GM19035 (cell line): ENCODE data around the gene TMEM81.

Experiments used
- ATAC-seq: cut with Tn5 transposase; IDR thresholded peaks from one replicate; pipeline ENCODE4 v1.9.1; 2021; ENCODE audit not compliant: unreplicated experiment

Gene TMEM81, protein sequence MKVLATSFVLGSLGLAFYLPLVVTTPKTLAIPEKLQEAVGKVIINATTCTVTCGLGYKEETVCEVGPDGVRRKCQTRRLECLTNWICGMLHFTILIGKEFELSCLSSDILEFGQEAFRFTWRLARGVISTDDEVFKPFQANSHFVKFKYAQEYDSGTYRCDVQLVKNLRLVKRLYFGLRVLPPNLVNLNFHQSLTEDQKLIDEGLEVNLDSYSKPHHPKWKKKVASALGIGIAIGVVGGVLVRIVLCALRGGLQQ

GRCh38 chr1:205084360-205084759 is at the start of gene TMEM81:
TSS of gene TMEM81 (minus strand) at chr1:205084460. CDS start at chr1:205084320, 140 bp downstream.
- no peak for ATAC-seq

GRCh38 chr1:205133287-205133686 is 49.0 kb upstream of the TMEM81 start:
- ATAC-seq, result no peak

- no peak for ATAC-seq
Measured at GRCh38 chr1:205129447-205130029, 45.3 kb upstream of the TMEM81 start.

GRCh38 chr1:205128050-205128449 is 43.8 kb upstream of the TMEM81 start:
- no peak for ATAC-seq

DNA sequence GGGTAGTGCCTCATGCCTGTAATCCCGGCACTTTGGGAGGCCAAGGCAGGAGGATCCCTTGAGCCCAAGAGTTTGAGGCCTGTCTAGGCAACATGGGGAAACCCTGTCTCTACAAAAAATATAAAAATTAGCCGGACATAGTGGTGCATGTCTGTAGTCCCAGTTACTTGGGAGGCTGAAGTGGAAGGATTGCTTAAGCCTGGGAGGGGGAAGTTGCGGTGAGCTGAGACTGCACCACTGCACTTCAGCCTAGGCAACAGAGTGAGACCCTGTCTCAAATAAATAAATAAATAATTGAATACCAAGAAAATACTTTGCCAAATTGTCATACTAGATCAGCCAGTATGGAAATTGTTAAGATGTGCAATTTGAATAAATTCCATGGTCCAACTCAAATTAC is 43.4 kb upstream of the TMEM81 start:
- no peak for ATAC-seq

DNA sequence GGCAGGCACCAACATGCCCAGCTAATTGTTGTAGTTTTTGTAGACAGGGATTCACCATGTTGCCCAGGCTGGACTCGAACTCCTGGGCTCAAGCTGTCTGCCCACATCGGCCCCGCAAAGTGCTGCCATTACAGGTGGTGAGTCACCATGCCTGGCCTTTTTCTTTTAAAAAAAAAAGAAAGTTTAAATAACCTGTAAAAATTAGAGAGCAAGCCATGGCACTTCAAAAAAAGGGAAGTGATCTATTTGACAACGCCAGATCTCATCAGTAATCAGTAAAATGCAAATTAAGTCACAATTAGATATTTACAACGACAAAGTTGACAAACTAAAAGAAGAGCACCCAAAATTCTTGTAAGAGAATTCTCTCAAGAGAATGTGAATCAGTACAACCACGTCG is 40.5 kb upstream of the TMEM81 start:
- ATAC-seq, result no peak

DNA sequence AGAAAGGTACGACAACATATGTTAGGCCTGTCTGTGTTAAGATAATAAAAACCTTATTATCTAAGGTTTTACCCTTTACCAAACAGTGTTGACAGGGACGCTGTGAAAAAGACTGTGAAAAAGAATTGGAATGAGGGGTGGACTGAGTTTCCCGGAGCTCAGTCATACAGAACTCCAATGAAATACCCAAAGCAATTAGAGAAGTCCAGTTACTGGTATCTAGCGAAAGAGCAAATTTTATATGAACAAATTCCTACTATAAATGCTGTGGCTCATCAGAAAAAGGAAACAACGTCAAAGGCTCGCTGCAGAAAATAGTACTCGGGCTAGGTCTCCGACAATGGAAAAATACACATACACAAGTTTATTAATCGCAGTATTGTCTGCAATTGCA is 38.2 kb upstream of the TMEM81 start:
- no peak for ATAC-seq

DNA sequence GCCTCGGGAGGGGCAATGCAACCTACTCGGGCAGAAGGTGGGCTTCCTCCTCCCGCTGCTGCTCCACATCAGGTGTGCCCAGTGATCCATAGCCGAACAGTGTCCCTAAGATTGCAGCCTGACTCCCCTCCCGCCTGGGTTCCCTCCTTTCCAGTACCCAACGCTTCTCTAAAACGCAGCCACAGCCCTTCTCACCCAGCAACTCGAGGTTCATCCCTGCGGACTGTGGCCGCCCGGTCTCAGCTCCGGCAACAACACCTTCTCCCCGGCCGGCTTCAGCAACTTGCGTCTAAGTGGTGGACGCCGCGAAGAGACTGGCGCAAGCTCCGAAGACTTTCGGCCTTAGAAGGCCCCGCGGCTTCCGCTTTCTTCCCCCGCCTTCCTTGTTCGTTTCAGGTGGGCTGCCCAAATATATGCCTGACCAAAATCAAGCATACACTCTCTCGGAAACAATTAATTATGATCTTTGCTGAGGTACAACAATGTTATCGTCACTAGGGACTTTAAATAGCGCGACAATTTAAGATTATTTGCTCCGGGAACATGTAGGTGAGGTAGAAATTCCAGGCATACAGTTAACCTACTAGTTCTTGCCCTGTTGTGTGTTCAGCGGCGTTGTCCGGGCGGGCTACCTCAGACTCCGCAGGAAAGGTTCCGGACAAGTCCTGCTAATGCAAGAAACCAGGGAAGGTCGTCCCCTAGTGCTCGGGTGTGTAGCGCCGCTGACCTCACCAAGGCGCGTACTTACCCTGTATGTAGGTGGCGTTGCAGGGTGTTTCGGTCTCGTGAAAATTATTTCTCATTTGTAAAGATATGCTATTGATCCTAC is 37.6 kb upstream of the TMEM81 start, which contains the start of gene RBBP5:
Gene RBBP5 (minus strand): TSS at position 319 of the 829 bp plus-strand sequence. CDS start 105 bp downstream, at position 214.
- ATAC-seq, result peak; percentile 93

DNA sequence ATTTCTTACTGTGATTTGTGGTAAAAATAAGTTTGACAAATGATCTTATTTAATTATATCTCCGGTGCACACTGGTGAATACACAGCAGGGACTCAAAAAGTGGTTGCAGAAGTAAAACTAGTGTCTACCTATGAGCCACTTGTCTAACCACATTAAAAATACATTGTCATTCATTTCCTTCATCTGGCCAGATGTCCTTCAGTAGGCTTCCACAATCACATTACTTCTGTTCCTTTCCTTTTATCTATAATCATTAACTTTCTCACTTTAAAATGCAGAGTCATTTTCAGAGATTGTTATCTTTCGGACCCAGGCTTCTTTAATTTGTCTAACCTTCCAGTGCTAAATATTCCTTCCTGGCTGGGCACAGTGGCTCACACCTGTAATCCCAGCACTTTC is 34.5 kb upstream of the TMEM81 start:
- ATAC-seq, result no peak

DNA sequence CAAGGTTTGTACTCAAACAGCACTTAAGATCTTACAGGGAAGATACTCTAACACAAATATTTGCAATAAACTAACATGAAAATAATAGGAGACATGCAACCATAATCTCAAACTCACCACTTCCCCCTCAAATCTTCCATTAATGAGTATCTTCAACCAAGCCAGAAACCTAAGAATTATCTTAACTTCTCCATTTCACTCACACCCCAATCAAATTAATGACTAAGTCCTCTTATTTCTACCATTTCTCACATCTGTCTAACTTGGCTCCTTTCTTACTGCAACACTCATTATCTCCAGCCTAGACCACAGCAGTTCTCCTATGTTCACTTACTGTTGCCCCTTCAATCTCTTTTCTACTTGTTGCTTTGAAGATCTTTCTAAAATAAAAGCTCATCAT is 27.1 kb upstream of the TMEM81 start:
- no peak for ATAC-seq

DNA sequence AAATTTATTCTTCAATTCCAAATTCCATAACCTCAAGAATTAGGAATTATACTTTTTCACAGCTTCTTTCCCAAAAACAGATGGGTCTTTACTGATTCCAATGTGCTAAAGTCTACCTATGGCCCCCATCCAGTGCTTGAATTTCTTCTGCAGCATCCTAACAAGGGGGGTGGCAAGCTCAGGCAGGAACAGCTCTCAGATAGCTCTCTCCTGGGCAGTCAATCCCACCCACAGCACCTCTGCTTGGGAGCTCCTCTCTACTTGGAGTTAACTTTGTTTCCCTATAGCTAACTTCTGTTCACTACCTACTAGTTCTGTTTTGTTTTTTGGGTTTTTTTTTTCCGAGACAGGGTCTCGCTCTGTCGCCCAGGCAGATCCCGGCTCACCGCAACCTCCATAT is 25.5 kb upstream of the TMEM81 start:
- no peak for ATAC-seq

- no peak for ATAC-seq
Measured at GRCh38 chr1:205109269-205109668, 25.0 kb upstream of the TMEM81 start.

GRCh38 chr1:205108464-205108863 is 24.2 kb upstream of the TMEM81 start:
- ATAC-seq, result no peak

- no peak for ATAC-seq
Measured at GRCh38 chr1:205107327-205107726, 23.1 kb upstream of the TMEM81 start.

GRCh38 chr1:205102404-205102803 is 18.1 kb upstream of the TMEM81 start:
- ATAC-seq, result no peak

GRCh38 chr1:205098242-205098641 is 14.0 kb upstream of the TMEM81 start:
- no peak for ATAC-seq

GRCh38 chr1:205095422-205095821 is 11.2 kb upstream of the TMEM81 start:
- no peak for ATAC-seq

DNA sequence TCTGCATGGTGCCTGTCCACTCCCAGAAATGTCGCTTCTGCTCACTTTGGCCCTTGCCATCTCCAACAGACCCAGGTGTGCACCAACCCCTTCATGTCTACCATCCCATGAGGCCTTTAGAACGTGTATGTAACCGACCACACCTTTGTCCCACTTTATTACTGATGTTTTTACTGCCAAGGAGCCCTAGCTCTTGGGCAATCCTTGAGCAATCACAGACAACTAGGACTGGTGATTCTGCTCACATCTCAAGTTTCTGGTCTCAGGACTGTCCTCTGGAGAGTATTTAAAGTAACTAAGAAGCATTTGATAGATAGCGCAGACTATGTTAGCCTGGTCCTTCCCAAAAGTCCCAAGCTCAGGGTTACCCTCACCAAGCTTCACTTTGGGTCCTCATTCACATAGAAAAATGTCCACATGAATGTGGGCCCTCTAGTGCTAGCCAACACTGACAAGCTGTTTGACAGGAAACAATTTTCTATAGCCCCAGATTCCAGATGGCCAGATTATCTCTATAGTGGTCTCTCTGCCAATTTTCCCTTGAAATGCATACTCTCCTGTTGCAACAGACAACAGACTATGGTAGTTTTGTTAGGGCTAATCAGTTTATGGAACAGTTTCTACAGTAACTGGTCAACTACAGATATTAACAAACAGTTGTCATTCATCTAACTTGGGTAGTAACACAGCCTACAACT is 6.9 kb upstream of the TMEM81 start:
- no peak for ATAC-seq

- no peak for ATAC-seq
Measured at GRCh38 chr1:205088341-205088740, 4.1 kb upstream of the TMEM81 start.

- ATAC-seq, result no peak
Measured at GRCh38 chr1:205082431-205082830, 1.8 kb downstream of the TMEM81 start.

DNA sequence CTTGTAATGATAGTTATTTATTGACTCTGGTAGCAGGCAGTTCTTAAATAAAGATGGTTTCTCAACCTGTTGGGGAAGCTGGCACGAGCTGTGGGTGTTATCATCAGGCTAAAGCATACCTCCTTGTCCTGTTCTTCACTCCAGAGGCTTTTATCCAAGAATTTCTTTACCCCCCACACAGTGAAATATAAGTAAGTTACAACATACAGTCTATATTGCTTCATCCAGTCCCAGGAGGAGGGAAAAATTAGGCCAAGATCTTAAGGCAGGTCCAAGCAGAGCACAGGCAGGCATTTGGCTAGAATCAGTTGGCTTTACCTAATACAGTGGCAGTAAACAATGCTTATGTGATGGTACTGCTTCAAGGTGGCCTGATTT is 6.3 kb downstream of the TMEM81 start:
- no peak for ATAC-seq
